Astrocyte (in vitro differentiated cells and primary cell): Measurements from ENCODE around the gene MAP3K6.

Experiments used
- EZH2 ChIP-seq: IDR thresholded peaks from 2 replicates; pipeline ENCODE4 v1.6.1; 2012; ENCODE audit warnings: mild to moderate bottlenecking, low read length, inconsistent platforms; ENCODE audit not compliant: insufficient read depth
- TF ChIP-seq, protein P1 (sequence below): IDR thresholded peaks from 2 replicates; pipeline ENCODE4 v1.5.1; 2011; ENCODE audit warnings: low read depth, mild to moderate bottlenecking, inconsistent platforms, low read length, moderate library complexity; ENCODE audit not compliant: insufficient read depth

DNA sequence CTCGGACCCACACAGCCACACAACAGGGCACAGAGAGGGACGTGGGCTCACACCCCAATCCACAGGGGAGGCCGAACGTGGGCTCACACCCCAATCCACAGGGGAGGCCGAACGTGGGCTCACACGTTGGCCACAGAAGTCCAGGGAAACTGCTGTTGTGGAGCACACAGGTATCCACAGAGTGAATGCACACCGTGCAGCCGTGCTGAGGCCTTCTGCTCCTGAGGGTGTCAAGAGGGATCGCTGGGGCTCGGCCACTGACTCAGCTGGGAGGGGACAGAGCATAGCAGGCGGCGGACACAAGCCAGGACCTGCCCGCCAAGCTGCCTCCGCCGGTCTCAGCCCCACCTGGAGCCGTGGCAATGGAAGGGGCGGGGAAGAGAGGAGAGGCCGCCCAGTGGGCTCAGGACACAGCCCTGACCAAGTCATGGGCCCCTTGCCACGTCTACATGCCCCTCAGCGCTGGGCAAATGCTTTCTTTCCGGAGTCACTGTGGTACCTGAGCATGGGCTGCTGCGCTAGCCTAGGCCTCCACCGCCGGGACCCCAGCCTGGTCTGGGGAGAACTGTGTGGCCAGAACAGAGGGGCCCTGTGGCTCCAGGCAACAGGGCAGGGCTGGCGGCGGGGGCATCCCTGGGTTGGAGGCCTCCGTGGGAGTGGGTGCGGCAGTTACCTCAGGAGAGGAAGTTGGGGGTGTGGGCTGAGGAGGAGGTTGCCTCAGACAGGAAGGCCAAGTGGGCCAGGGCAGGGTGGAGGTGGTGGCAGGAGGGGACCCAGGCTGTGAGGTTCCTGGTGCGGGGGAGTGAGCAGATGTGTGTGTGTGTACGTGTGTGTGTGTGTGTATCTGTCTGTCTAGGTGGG, 23.8 kb downstream of the MAP3K6 start:
- TF ChIP-seq, protein P1, sequence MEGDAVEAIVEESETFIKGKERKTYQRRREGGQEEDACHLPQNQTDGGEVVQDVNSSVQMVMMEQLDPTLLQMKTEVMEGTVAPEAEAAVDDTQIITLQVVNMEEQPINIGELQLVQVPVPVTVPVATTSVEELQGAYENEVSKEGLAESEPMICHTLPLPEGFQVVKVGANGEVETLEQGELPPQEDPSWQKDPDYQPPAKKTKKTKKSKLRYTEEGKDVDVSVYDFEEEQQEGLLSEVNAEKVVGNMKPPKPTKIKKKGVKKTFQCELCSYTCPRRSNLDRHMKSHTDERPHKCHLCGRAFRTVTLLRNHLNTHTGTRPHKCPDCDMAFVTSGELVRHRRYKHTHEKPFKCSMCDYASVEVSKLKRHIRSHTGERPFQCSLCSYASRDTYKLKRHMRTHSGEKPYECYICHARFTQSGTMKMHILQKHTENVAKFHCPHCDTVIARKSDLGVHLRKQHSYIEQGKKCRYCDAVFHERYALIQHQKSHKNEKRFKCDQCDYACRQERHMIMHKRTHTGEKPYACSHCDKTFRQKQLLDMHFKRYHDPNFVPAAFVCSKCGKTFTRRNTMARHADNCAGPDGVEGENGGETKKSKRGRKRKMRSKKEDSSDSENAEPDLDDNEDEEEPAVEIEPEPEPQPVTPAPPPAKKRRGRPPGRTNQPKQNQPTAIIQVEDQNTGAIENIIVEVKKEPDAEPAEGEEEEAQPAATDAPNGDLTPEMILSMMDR, result no peak
- TF ChIP-seq EZH2, result no peak
